Measurements from ENCODE around the gene GRID2.

The GRID2 gene

GRCh38 chr4:93072292-93072691 lies 768.5 kb downstream of the GRID2 start:
- DNase-seq (ENCODE audit: low read depth), result no peak

- DNase-seq (ENCODE audit: low read depth), result no peak
Observed at GRCh38 chr4:93080316-93080715, 776.5 kb downstream of the GRID2 start.

- no peak for DNase-seq (ENCODE audit: low read depth)
Observed at GRCh38 chr4:93084599-93085305, 781.0 kb downstream of the GRID2 start.

GRCh38 chr4:93086356-93086755 lies 782.6 kb downstream of the GRID2 start:
- DNase-seq (ENCODE audit: low read depth), result no peak

- no peak for DNase-seq (ENCODE audit: low read depth)
Observed at GRCh38 chr4:93092765-93093164, 789.0 kb downstream of the GRID2 start.

GRCh38 chr4:93103042-93103441 lies 799.3 kb downstream of the GRID2 start:
- no peak for DNase-seq (ENCODE audit: low read depth)

- no peak for DNase-seq (ENCODE audit: low read depth)
Observed at GRCh38 chr4:93116624-93117023, 812.9 kb downstream of the GRID2 start.

GRCh38 chr4:93127489-93127888 lies 823.7 kb downstream of the GRID2 start:
- no peak for DNase-seq (ENCODE audit: low read depth)

- no peak for DNase-seq (ENCODE audit: low read depth)
Observed at GRCh38 chr4:93132631-93133030, 828.9 kb downstream of the GRID2 start.

GRCh38 chr4:93139118-93139517 lies 835.4 kb downstream of the GRID2 start:
- DNase-seq (ENCODE audit: low read depth), result no peak

- no peak for DNase-seq (ENCODE audit: low read depth)
Observed at GRCh38 chr4:93143902-93144301, 840.1 kb downstream of the GRID2 start.

- DNase-seq (ENCODE audit: low read depth), result no peak
Observed at GRCh38 chr4:93144644-93145043, 840.9 kb downstream of the GRID2 start.

- DNase-seq (ENCODE audit: low read depth), result no peak
Observed at GRCh38 chr4:93147524-93148212, 843.9 kb downstream of the GRID2 start.

GRCh38 chr4:93152491-93152890 lies 848.7 kb downstream of the GRID2 start:
- no peak for DNase-seq (ENCODE audit: low read depth)

- no peak for DNase-seq (ENCODE audit: low read depth)
Observed at GRCh38 chr4:93157986-93158385, 854.2 kb downstream of the GRID2 start.

GRCh38 chr4:93168053-93168452 lies 864.3 kb downstream of the GRID2 start:
- no peak for DNase-seq (ENCODE audit: low read depth)

GRCh38 chr4:93169966-93170365 lies 866.2 kb downstream of the GRID2 start:
- DNase-seq (ENCODE audit: low read depth), result no peak

- no peak for DNase-seq (ENCODE audit: low read depth)
Observed at GRCh38 chr4:93174598-93174997, 870.8 kb downstream of the GRID2 start.

GRCh38 chr4:93178279-93178678 lies 874.5 kb downstream of the GRID2 start:
- no peak for DNase-seq (ENCODE audit: low read depth)

GRCh38 chr4:93179044-93179443 lies 875.3 kb downstream of the GRID2 start:
- no peak for DNase-seq (ENCODE audit: low read depth)

GRCh38 chr4:93182722-93183121 lies 879.0 kb downstream of the GRID2 start:
- no peak for DNase-seq (ENCODE audit: low read depth)

GRCh38 chr4:93183576-93183975 lies 879.8 kb downstream of the GRID2 start:
- no peak for DNase-seq (ENCODE audit: low read depth)

- no peak for DNase-seq (ENCODE audit: low read depth)
Observed at GRCh38 chr4:93184053-93184452, 880.3 kb downstream of the GRID2 start.

- no peak for DNase-seq (ENCODE audit: low read depth)
Observed at GRCh38 chr4:93186846-93187245, 883.1 kb downstream of the GRID2 start.
